NCI-H748 treated with DMSO at 0.1 percent for 48 hours (cell line): ENCODE results near the gene ARHGAP19.
"Not testable (repeated sequence)": the region's sequence is repeated elsewhere in the genome, so short reads cannot be mapped to it uniquely, and the experiment has no call there.

Experiments
- DNase-seq: peaks from one replicate; lab custom pipeline; 2025; lab: John Stamatoyannopoulos, UW

Gene ARHGAP19

GRCh38 chr10:97321032-97321803 is 28.8 kb upstream of the ARHGAP19 start:
- DNase-seq = no peak

- DNase-seq = no peak
These were observed 28.1 kb upstream of the ARHGAP19 start for GRCh38 chr10:97320480-97321031.

GRCh38 chr10:97319671-97320479 is 27.4 kb upstream of the ARHGAP19 start:
- DNase-seq = no peak

GRCh38 chr10:97318772-97319651 is 26.6 kb upstream of the ARHGAP19 start, which contains the start of gene FRAT1:
FRAT1 (plus strand) TSS chr10:97319271; CDS start chr10:97319454, 183 bp downstream.
- DNase-seq = peak; percentile 47

- DNase-seq = no peak
These were observed 22.2 kb upstream of the ARHGAP19 start for GRCh38 chr10:97314671-97315070.

- DNase-seq = no peak
These were observed 20.5 kb upstream of the ARHGAP19 start for GRCh38 chr10:97312897-97313296.

GRCh38 chr10:97311111-97311626 is 18.7 kb upstream of the ARHGAP19 start:
- DNase-seq = no peak

- DNase-seq = no peak
These were observed 15.7 kb upstream of the ARHGAP19 start for GRCh38 chr10:97307866-97308780.

GRCh38 chr10:97307441-97307840 is 15.0 kb upstream of the ARHGAP19 start:
- DNase-seq = no peak

GRCh38 chr10:97302088-97302791 is 9.8 kb upstream of the ARHGAP19 start:
- DNase-seq = no peak

GRCh38 chr10:97300980-97301379 is 8.5 kb upstream of the ARHGAP19 start:
- no peak for DNase-seq

- no peak for DNase-seq
These were observed 5.8 kb upstream of the ARHGAP19 start for GRCh38 chr10:97298223-97298571.

- DNase-seq = no peak
These were observed 5.3 kb upstream of the ARHGAP19 start for GRCh38 chr10:97297556-97298222.

- DNase-seq = no peak
These were observed 393 bp upstream of the ARHGAP19 start for GRCh38 chr10:97292862-97293198.

GRCh38 chr10:97291357-97292096 is 910 bp downstream of the ARHGAP19 start:
- DNase-seq = no peak

GRCh38 chr10:97290576-97291356 is 1.7 kb downstream of the ARHGAP19 start:
- not testable (repeated sequence) for DNase-seq

- not testable (repeated sequence) for DNase-seq
These were observed 2.4 kb downstream of the ARHGAP19 start for GRCh38 chr10:97290076-97290475.

- DNase-seq = no peak
These were observed 11.7 kb downstream of the ARHGAP19 start for GRCh38 chr10:97280783-97281182.
